NOMO-1 treated with dmso at 0.1 percent for 144 hours (cell line): ENCODE measurements around the gene VPS13D.
"Not testable (repeated sequence)": the region's sequence is repeated elsewhere in the genome, so short reads cannot be mapped to it uniquely, and the experiment has no call there.

Source experiments
- DNase-seq: peaks from one replicate; lab custom pipeline; 2025; ENCODE audit not compliant: unreplicated experiment; lab: John Stamatoyannopoulos, UW

The VPS13D gene

GRCh38 chr1:12506281-12507280 lies 276.8 kb downstream of the VPS13D start:
- DNase-seq: no peak

GRCh38 chr1:12507631-12508030 lies 277.8 kb downstream of the VPS13D start:
- no peak for DNase-seq

GRCh38 chr1:12508849-12509248 lies 279.0 kb downstream of the VPS13D start:
- no peak for DNase-seq

GRCh38 chr1:12511128-12511484 lies 281.3 kb downstream of the VPS13D start:
- DNase-seq: no peak

- no peak for DNase-seq
These were observed 282.0 kb downstream of the VPS13D start for GRCh38 chr1:12511516-12512468.

- DNase-seq: no peak
These were observed 283.4 kb downstream of the VPS13D start for GRCh38 chr1:12513181-12513580.

GRCh38 chr1:12514590-12514989 lies 284.8 kb downstream of the VPS13D start:
- DNase-seq: no peak

GRCh38 chr1:12515234-12515633 lies 285.4 kb downstream of the VPS13D start:
- no peak for DNase-seq

GRCh38 chr1:12516741-12517140 lies 286.9 kb downstream of the VPS13D start:
- no peak for DNase-seq

- DNase-seq: no peak
These were observed 289.3 kb downstream of the VPS13D start for GRCh38 chr1:12518931-12519692.

GRCh38 chr1:12519693-12520364 lies 290.0 kb downstream of the VPS13D start:
- DNase-seq: no peak

- no peak for DNase-seq
These were observed 291.3 kb downstream of the VPS13D start for GRCh38 chr1:12521096-12521495.

- not testable (repeated sequence) for DNase-seq
These were observed 292.9 kb downstream of the VPS13D start for GRCh38 chr1:12522780-12523179.

- DNase-seq: no peak
These were observed 294.4 kb downstream of the VPS13D start for GRCh38 chr1:12524266-12524665.

GRCh38 chr1:12525311-12526181 lies 295.7 kb downstream of the VPS13D start:
- DNase-seq: no peak

GRCh38 chr1:12527564-12527963 lies 297.7 kb downstream of the VPS13D start:
- DNase-seq: no peak

- no peak for DNase-seq
These were observed 298.4 kb downstream of the VPS13D start for GRCh38 chr1:12528021-12528852.

GRCh38 chr1:12529640-12530174 lies 299.9 kb downstream of the VPS13D start:
- no peak for DNase-seq
